Esophagus squamous epithelium (tissue), 5 donors: ENCODE measurements around the gene TMEM30A. TPM values are rescaled to one million over a fixed set of nuclear protein-coding genes. Genes with fewer than 3 reads are reported as not detected.

ENCODE experiments used
- DNase-seq: peaks from one replicate; lab custom pipeline; 2025; lab: John Stamatoyannopoulos, UW
- H3K27ac ChIP-seq, 4 donors: fragments of 200-600 bp; sonication (generic); one replicate each; pipeline ENCODE4 v1.5.1; 2016 to 2019; ENCODE audit warnings: mild to moderate bottlenecking in 1 of 4
- H3K27me3 ChIP-seq, 4 donors: fragments of 200-600 bp; sonication (generic); 1 replicate in 3 of 4; 2 replicates in 1 of 4; pipeline versions ENCODE4 v1.5.1 to v1.6.0; 2017 to 2021; ENCODE audit warnings: antibody characterized with exemption in 1 of 4
- H3K36me3 ChIP-seq, 3 donors: fragments of 200-600 bp; sonication (generic); one replicate each; pipeline ENCODE4 v1.5.1; 2016 to 2019
- H3K4me1 ChIP-seq, 3 donors: fragments of 200-600 bp; sonication (generic); one replicate each; pipeline ENCODE4 v1.5.1; 2017 to 2019
- H3K4me3 ChIP-seq, 4 donors: fragments of 200-600 bp; sonication (generic); 1 replicate in 3 of 4; 2 replicates in 1 of 4; pipeline ENCODE4 v1.5.1; 2016 to 2019; ENCODE audit warnings: mild to moderate bottlenecking in 2 of 4, moderate library complexity in 1 of 4
- H3K9me3 ChIP-seq, 3 donors: fragments of 200-600 bp; sonication (generic); one replicate each; pipeline ENCODE4 v1.5.1; 2016 to 2019
- CTCF ChIP-seq, 6 experiments: fragments of 450-650 bp in 4 of 6; fragments of 200-600 bp in 2 of 6; sonication (generic) in 2 of 6; IDR thresholded peaks; one replicate each; pipeline ENCODE4 v1.5.1; 2016 to 2019; ENCODE audit warnings: antibody characterized with exemption in 6 of 6, mild to moderate bottlenecking in 4 of 6, moderate library complexity in 4 of 6
- POLR2A ChIP-seq, 4 donors: fragments of 450-650 bp; IDR thresholded peaks; one replicate each; pipeline ENCODE4 v1.6.1; 2017; ENCODE audit warnings: antibody characterized with exemption in 4 of 4, mild to moderate bottlenecking in 4 of 4, moderate library complexity in 3 of 4
- WGBS, 2 donors: methylation state at CpG; one replicate each; pipeline ENCODE4 v1.1.5; 2018; 5-methylcytosine and 5-hydroxymethylcytosine counted together
- intact Hi-C: fragments of 100-400 bp; cut with DNase I; formaldehyde crosslinking; loops from one replicate; pipeline ENCODE4 v1.15.0; 2022
- total RNA-seq, 4 donors: library from RNA; depleted of rRNA; stranded (reverse); fragments of >200 nt; gene quantifications; one replicate each; pipeline ENCODE4 v1.1.0, GENCODE V29; 2016
- donor health status: DM: yes; HTN: yes; CAD: no.

Gene TMEM30A
- total RNA-seq, 4 donors from 2014 or later, result 51.3 to 97.0 (median 72.3) TPM

- no peaks in the 10 kb centered on the region for H3K36me3 ChIP-seq
- no peak for TF ChIP-seq POLR2A (IDR thresholded peaks at IDR 0.05)
- TF ChIP-seq CTCF (IDR thresholded peaks at IDR 0.05), result no peak
- no peaks in the 10 kb centered on the region for H3K27me3 ChIP-seq
- DNase-seq, result no peak
- no peak overlapping the region for H3K4me3 ChIP-seq
- 18 to 19% methylated on average over 4 of the region's 4 CpGs for WGBS, 2 donors
- H3K9me3 ChIP-seq, result no peaks in the 10 kb centered on the region
- H3K27ac ChIP-seq, result no peak overlapping the region
- intact Hi-C loops, result loop anchor here (10.0 kb wide), 1 partner anchor 1482 kb away; no protein-coding TSS in a partner anchor
- peaks cover 0 to 6% (median 0%) of the 10 kb centered on the region in 3 donors for H3K4me1 ChIP-seq
Observed at GRCh38 chr6:75217193-75217592, 67.4 kb downstream of the TMEM30A start.

DNA sequence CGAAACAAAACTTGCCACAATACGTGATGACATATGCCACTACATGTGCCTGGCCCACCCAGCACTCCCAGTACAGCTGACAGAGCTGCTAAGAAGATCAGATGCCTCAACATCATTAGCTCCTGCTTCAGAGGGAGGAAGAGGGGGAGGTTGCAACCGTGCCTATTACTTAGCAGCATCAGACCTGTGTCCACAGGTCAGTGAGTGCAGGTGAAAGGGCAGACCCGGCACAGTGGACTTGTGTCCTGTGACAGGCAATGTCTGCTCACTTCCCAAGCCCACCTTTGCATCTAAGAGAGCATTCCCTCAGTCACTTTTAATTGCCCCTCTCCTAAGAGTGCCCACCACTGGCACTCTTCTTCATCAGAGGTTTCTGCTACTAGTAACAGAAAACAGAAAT is 69.3 kb downstream of the TMEM30A start:
- Histone ChIP-seq H3K27ac (no peak overlapping the region), H3K4me1 (peaks cover 0 to 11% (median 0%) of the 10 kb centered on the region in 3 donors), H3K4me3 (no peak overlapping the region), H3K36me3 (no peaks in the 10 kb centered on the region), H3K9me3 (no peaks in the 10 kb centered on the region), H3K27me3 (no peaks in the 10 kb centered on the region)
- intact Hi-C loops, result loop anchor here (10.0 kb wide), 1 partner anchor 1480 kb away; no protein-coding TSS in a partner anchor
- WGBS, 2 donors, result 34 to 48% methylated on average over 4 of the region's 4 CpGs
- no peak for DNase-seq
- TF ChIP-seq POLR2A (IDR thresholded peaks at IDR 0.05) (no peak), CTCF (IDR thresholded peaks at IDR 0.05) (no peak)

DNA sequence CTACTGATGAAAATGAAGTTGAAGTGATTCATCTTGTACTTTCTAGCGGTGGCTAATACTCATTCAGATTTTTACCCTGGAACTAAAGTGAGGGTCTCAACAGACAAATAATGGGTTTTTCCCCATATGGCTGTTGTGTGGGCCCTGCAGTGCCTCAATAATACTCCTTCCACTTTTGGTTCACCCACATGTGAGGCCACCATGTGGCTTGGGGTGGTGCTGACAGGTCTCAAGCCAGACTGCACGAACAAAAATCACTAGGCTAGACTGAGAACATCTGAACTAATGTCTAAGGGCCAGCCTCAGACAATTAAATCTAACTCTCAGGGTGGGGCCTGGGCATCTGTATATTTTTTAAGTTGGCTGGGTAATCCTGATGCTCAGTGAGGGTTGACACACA is 70.9 kb downstream of the TMEM30A start:
- no peak overlapping the region for H3K27ac ChIP-seq
- intact Hi-C loops, result loop anchor here (10.0 kb wide), 1 partner anchor 1479 kb away; no protein-coding TSS in a partner anchor
- no peaks in the 10 kb centered on the region for H3K36me3 ChIP-seq
- H3K27me3 ChIP-seq, result peaks cover 0 to 2% (median 0%) of the 10 kb centered on the region in 4 donors
- H3K4me3 ChIP-seq, result no peak overlapping the region
- no peaks in the 10 kb centered on the region for H3K9me3 ChIP-seq
- 81 to 82% methylated on average over 1 to 2 of the region's 2 CpGs for WGBS, 2 donors
- DNase-seq, result no peak
- TF ChIP-seq POLR2A (IDR thresholded peaks at IDR 0.05) (no peak), CTCF (IDR thresholded peaks at IDR 0.05) (peak in 1 of 6 experiments; percentile 4)
- H3K4me1 ChIP-seq, result peaks cover 0 to 13% (median 1%) of the 10 kb centered on the region in 3 donors

GRCh38 chr6:75213112-75213511 is 71.5 kb downstream of the TMEM30A start:
- DNase-seq, result no peak
- WGBS, 2 donors, result 5 to 20% methylated on average over 1 of the region's 1 CpG
- Histone ChIP-seq H3K27me3 (peaks cover 0 to 8% (median 0%) of the 10 kb centered on the region in 4 donors), H3K4me3 (no peak overlapping the region), H3K9me3 (no peaks in the 10 kb centered on the region), H3K27ac (no peak overlapping the region), H3K4me1 (peaks cover 0 to 19% (median 7%) of the 10 kb centered on the region in 3 donors), H3K36me3 (no peaks in the 10 kb centered on the region)
- intact Hi-C loops, result loop anchor here (10.0 kb wide), 1 partner anchor 1478 kb away; no protein-coding TSS in a partner anchor
- no peak for TF ChIP-seq CTCF (IDR thresholded peaks at IDR 0.05)
- TF ChIP-seq POLR2A (IDR thresholded peaks at IDR 0.05), result no peak

DNA sequence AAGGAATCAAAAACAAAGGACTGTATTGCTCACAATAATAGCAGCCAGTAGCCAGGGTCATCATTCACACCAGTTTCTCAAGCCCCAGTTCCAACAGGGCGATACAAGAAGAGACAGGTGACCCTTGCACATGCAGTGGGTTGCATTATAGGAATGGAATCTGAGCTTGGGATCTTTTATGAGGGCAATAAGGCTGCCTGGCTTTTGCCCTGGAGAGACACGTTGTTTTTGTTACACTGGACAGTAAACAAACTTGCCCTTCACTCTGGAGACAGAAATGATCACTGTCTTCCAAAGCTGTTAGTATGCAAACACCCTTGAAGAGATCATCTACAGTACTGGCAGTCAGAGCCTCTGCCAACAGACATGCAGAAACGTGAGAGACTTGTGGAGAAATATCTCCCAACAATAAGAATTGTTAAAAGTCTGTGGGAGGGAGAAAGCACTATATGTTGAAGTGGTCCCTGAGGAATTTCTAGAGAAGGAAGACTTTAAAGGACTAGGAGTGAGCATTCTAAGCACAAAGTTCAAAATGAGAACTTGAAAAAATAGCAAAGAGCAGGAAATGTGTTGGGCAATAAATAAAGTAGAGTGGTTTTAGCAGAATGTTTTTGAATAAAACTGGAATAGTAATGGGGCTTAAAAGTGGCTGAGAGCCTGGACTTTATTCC is 72.5 kb downstream of the TMEM30A start:
- peaks cover 5 to 28% (median 9%) of the 10 kb centered on the region in 3 donors for H3K4me1 ChIP-seq
- peaks cover 0 to 18% (median 0%) of the 10 kb centered on the region in 4 donors for H3K27me3 ChIP-seq
- no peak overlapping the region for H3K4me3 ChIP-seq
- WGBS, 2 donors, result 23 to 34% methylated on average over 3 of the region's 3 CpGs
- TF ChIP-seq POLR2A (IDR thresholded peaks at IDR 0.05) (no peak), CTCF (IDR thresholded peaks at IDR 0.05) (no peak)
- no peak for DNase-seq
- no peaks in the 10 kb centered on the region for H3K36me3 ChIP-seq
- no peaks in the 10 kb centered on the region for H3K9me3 ChIP-seq
- intact Hi-C loops, result loop anchor here (10.0 kb wide), 1 partner anchor 1477 kb away; no protein-coding TSS in a partner anchor
- H3K27ac ChIP-seq, result no peak overlapping the region
